Right ventricle myocardium superior (tissue), 1 donor: ENCODE measurements around the gene EVC2. TPM values are rescaled to one million over a fixed set of nuclear protein-coding genes. Genes with fewer than 3 reads are reported as not detected.
"Not testable (repeated sequence)": the region's sequence is repeated elsewhere in the genome, so short reads cannot be mapped to it uniquely, and the experiment has no call there.

Experiments
- ATAC-seq: fragments of 200-7000 bp; cut with Tn5 transposase; one replicate; pipeline ENCODE4 v1.9.1; 2020; ENCODE audit warnings: mild to moderate bottlenecking; ENCODE audit not compliant: poor library complexity
- DNase-seq: peaks from one replicate; pipeline ENCODE4 v3.0.0-alpha.2; 2020
- intact Hi-C: fragments of 100-400 bp; cut with DNase I; formaldehyde crosslinking; loops from one replicate; pipeline ENCODE4 v1.11.2; 2022
- total RNA-seq: library from RNA; stranded (reverse); fragmentation: NEBNext Ultra II Directional; extraction: Animal tissue kit (Norgen Biotek cat#: 25700); gene quantifications from one replicate; pipeline ENCODE4 v1.2.1, GENCODE V29; 2021
- donor health status: DM: no; HTN: yes; CAD: no; lungs with severe emphysema.

EVC2 gene
- total RNA-seq, 1 donor from 2014 or later, result 1.6 TPM

GRCh38 chr4:5746829-5747737 is 38.7 kb upstream of the EVC2 start:
- DNase-seq (no peak), ATAC-seq (peak; percentile 47)
- intact Hi-C loops, result no loop called here

GRCh38 chr4:5746250-5746649 is 37.9 kb upstream of the EVC2 start:
- DNase-seq (no peak), ATAC-seq (no peak)
- intact Hi-C loops, result no loop called here

GRCh38 chr4:5742968-5743367 is 34.6 kb upstream of the EVC2 start:
- ATAC-seq (no peak), DNase-seq (no peak)

GRCh38 chr4:5742388-5742787 is 34.0 kb upstream of the EVC2 start:
- DNase-seq, result no peak
- no peak for ATAC-seq
- intact Hi-C loops, result no loop called here

More at GRCh38 chr4:5742968-5743367, 34.6 kb upstream of the EVC2 start:
- intact Hi-C loops, result no loop called here

- DNase-seq, result no peak
- no peak for ATAC-seq
- intact Hi-C loops, result no loop called here
Observed at GRCh38 chr4:5738061-5738460, 29.7 kb upstream of the EVC2 start.

GRCh38 chr4:5735463-5735862 is 27.1 kb upstream of the EVC2 start:
- DNase-seq, result no peak
- no peak for ATAC-seq
- intact Hi-C loops, result no loop called here

- ATAC-seq, result peak; percentile 84
- DNase-seq, result peak; percentile 78
- intact Hi-C loops, result no loop called here
Observed at GRCh38 chr4:5734853-5735252, 26.5 kb upstream of the EVC2 start.

GRCh38 chr4:5732158-5732557 is 23.8 kb upstream of the EVC2 start:
- intact Hi-C loops, result no loop called here
- DNase-seq, result no peak
- ATAC-seq, result no peak

- DNase-seq (no peak), ATAC-seq (peak; percentile 28)
- intact Hi-C loops, result no loop called here
Observed at GRCh38 chr4:5730993-5731990, 22.9 kb upstream of the EVC2 start.

GRCh38 chr4:5730436-5730835 is 22.1 kb upstream of the EVC2 start:
- no peak for ATAC-seq
- DNase-seq, result no peak
- intact Hi-C loops, result no loop called here

- intact Hi-C loops, ATAC-seq, DNase-seq: not testable (repeated sequence)
Observed at GRCh38 chr4:5728412-5728811, 20.1 kb upstream of the EVC2 start.

GRCh38 chr4:5724377-5724776 is 16.0 kb upstream of the EVC2 start:
- intact Hi-C loops, result no loop called here
- ATAC-seq (no peak), DNase-seq (no peak)

- DNase-seq (no peak), ATAC-seq (no peak)
- intact Hi-C loops, result no loop called here
Observed at GRCh38 chr4:5722328-5722727, 14.0 kb upstream of the EVC2 start.

GRCh38 chr4:5721923-5722322 is 13.6 kb upstream of the EVC2 start:
- DNase-seq (no peak), ATAC-seq (no peak)
- intact Hi-C loops, result no loop called here

- no peak for DNase-seq
- ATAC-seq, result no peak
- intact Hi-C loops, result no loop called here
Observed at GRCh38 chr4:5720980-5721379, 12.6 kb upstream of the EVC2 start.

- ATAC-seq (no peak), DNase-seq (no peak)
- intact Hi-C loops, result no loop called here
Observed at GRCh38 chr4:5720157-5720850, 11.9 kb upstream of the EVC2 start.

GRCh38 chr4:5719350-5720055 is 11.1 kb upstream of the EVC2 start:
- ATAC-seq (no peak), DNase-seq (no peak)
- intact Hi-C loops, result no loop called here

GRCh38 chr4:5718411-5718810 is 10.1 kb upstream of the EVC2 start:
- intact Hi-C loops, result no loop called here
- no peak for DNase-seq
- ATAC-seq, result no peak
